SKM-1 (cell line): ENCODE data around the gene SYP.
"Not testable (repeated sequence)": the region's sequence is repeated elsewhere in the genome, so short reads cannot be mapped to it uniquely, and the experiment has no call there.

Experiments used
- DNase-seq: peaks from one replicate; lab custom pipeline; 2025; ENCODE audit not compliant: unreplicated experiment; lab: John Stamatoyannopoulos, UW

Gene SYP

GRCh38 chrX:49171752-49172279 lies 28.2 kb downstream of the SYP start, which contains the start of gene PLP2:
Gene PLP2, plus strand, starts transcription at chrX:49171898. Its CDS starts 103 bp downstream, at chrX:49172001.
- no peak for DNase-seq

GRCh38 chrX:49167740-49168108 lies 32.3 kb downstream of the SYP start:
- no peak for DNase-seq

GRCh38 chrX:49166914-49167739 lies 32.9 kb downstream of the SYP start:
- DNase-seq, result peak; percentile 69

- DNase-seq, result peak; percentile 43
Measured at GRCh38 chrX:49165901-49166881, 33.8 kb downstream of the SYP start.

GRCh38 chrX:49164589-49165360 lies 35.2 kb downstream of the SYP start:
- no peak for DNase-seq

GRCh38 chrX:49163555-49164419 lies 36.2 kb downstream of the SYP start:
- DNase-seq, result peak; percentile 16

- no peak for DNase-seq
Measured at GRCh38 chrX:49162620-49163019, 37.4 kb downstream of the SYP start, which contains the start of gene MAGIX. Gene MAGIX, plus strand, starts transcription at chrX:49162758. Its CDS starts 132 bp downstream, at chrX:49162890.

GRCh38 chrX:49161632-49162031 lies 38.4 kb downstream of the SYP start:
- DNase-seq, result no peak

- no peak for DNase-seq
Measured at GRCh38 chrX:49160908-49161307, 39.1 kb downstream of the SYP start.

- DNase-seq, result no peak
Measured at GRCh38 chrX:49157194-49157593, 42.8 kb downstream of the SYP start.

GRCh38 chrX:49155900-49156837 lies 43.8 kb downstream of the SYP start:
- DNase-seq, result peak; percentile 34

- DNase-seq, result no peak
Measured at GRCh38 chrX:49155243-49155899, 44.6 kb downstream of the SYP start.

GRCh38 chrX:49153467-49153866 lies 46.5 kb downstream of the SYP start:
- no peak for DNase-seq

GRCh38 chrX:49149291-49149690 lies 50.7 kb downstream of the SYP start:
- DNase-seq, result not testable (repeated sequence)

GRCh38 chrX:49148390-49149100 lies 51.4 kb downstream of the SYP start:
- DNase-seq, result not testable (repeated sequence)

GRCh38 chrX:49147936-49148335 lies 52.1 kb downstream of the SYP start:
- DNase-seq, result no peak

- DNase-seq, result no peak
Measured at GRCh38 chrX:49147282-49147681, 52.7 kb downstream of the SYP start.
